RPMI7951 (cell line): ENCODE results near the gene NCF1. TPM values are rescaled to one million over a fixed set of nuclear protein-coding genes. Genes with fewer than 3 reads are reported as not detected.
A peak's percentile ranks its signal among the peaks of the same experiment; 100 is the strongest.
"Not testable (repeated sequence)": the region's sequence is repeated elsewhere in the genome, so short reads cannot be mapped to it uniquely, and the experiment has no call there.

Experiments used
- DNase-seq: peaks from one replicate; pipeline ENCODE4 v3.0.0-alpha.2; 2012; ENCODE audit warnings: low read depth
- total RNA-seq: library from RNA; depleted of rRNA; stranded (reverse); fragments of >200 nt; shearing (Covaris generic); gene quantifications from 2 replicates; pipeline ENCODE4 v1.2.3, GENCODE V29; 2014; rRNA removed

NCF1 gene
- total RNA-seq, 1 experiment from 2014 or later: not detected

- DNase-seq: peak; percentile 81
These were observed 14.7 kb downstream of the NCF1 start for GRCh38 chr7:74788369-74789150.

DNA sequence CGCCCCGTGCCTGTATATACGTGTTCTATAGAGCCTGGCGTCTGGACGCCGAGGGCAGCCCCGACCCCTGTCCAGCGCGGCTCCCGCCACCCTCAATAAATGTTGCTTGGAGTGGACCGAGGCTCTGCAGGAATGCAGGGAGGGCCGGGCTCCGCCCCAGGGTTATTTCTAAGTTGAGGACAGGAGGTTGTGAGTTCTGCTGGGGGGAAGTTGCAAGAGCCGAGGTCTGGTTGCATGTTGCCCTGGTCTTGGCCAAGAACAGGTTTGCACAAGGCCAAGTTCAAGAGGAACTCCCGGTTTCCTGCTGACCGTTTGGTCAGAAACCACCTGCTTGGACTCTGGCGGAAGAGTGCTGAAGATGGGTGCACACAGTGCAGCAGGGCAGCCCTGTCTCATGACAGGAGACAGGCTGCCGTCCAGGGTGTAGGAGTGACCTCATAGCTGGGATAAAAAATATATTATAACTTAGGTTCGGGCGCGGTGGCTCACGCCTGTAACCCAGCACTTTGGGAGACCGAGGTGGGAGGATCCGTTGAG is 15.5 kb downstream of the NCF1 start:
- not testable (repeated sequence) for DNase-seq

DNA sequence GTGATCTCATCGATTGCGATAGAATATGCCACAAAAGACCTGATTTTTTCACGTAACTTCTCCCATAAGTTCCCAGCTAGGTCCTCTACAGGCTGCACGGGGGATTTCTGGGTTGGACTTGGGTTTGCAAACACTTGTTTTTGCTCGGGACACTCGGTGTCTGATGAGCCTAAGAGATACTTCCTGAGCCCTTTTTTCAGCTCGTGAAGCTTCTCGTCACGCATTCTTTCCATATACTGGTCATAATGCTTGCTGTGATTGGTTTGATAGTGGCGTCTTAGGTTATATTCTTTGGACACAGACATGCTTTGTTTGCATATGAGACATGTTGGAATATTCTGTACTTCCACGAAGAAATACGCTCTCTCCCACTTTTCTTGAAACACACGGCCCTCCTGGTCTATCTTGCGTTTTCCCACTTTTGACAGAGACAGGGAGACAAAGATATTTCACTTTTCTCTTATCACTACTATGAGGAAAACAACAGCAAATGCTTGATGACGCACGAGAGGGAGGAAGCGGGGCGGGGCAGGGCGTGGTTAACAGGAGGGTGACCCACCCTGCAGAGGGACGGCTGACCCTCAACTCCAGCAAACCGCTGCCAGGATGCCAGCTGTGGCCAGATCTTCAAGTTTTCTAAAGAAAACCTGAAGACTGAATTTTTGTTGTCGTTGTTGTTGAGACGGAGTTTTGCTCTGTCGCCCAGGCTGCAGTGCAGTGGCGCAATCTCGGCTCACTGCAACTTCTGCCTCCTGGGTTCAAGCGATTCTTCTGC is 24.2 kb downstream of the NCF1 start:
- DNase-seq: not testable (repeated sequence)

- DNase-seq: not testable (repeated sequence)
These were observed 24.8 kb downstream of the NCF1 start for GRCh38 chr7:74798644-74799043.

DNA sequence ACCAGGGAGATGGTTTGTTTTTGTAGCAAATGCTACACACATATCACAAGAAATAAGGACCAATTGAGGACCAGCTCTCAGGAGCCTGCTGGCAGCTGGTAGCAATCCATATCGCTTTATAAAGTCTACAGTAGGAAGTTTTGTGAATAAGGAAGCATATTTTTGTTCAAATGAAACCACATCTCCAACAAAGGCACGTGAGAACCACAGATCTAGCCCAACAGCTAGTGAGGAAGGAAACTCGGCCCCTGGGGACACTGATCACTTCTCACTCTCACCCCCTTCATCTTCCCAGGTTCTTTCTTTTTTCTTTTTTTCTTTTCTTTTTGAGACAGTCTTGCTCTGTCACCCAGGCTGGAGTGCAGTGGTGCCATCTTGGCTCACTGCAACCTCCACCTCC is 42.1 kb downstream of the NCF1 start:
- not testable (repeated sequence) for DNase-seq

GRCh38 chr7:74820146-74820805 is 46.5 kb downstream of the NCF1 start:
- DNase-seq: not testable (repeated sequence)

GRCh38 chr7:74821259-74821658 is 47.4 kb downstream of the NCF1 start:
- DNase-seq: not testable (repeated sequence)

DNA sequence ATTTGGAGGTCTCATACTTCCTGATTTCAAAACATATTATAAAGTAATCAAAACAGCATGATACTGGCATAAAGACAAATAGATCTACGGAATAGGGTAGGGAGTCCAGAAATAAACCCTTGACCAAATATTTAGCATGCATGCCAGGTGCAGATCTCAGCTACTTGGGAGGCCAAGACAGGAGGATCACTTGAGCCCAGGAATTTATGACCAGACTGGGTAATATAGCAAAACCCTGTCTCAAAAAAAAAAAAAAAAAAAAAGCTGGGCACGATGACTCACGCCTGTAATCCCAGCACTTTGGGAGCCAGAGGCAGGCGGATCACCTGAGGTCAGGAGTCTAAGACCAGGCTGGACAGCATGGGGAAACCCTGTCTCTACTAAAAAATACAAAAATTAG is 56.1 kb downstream of the NCF1 start:
- DNase-seq: not testable (repeated sequence)

DNA sequence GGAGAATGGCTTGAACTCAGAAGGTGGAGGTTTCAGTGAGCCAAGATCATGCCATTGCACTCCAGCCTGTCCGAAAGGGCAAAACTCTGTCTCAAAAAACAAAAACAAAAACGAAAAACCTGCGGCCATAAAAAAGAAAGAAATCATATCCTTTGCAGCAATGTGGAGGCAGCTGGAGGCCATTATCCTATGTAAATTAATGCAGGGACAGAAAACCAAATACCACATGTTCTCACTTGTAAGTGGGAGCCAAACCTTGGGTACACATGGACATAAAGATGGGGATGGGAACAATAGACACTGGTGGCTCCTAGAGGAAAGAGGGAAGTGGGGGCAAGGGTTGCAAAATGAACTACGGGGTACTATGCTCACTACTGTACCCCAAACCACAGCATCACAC is 56.6 kb downstream of the NCF1 start:
- DNase-seq: not testable (repeated sequence)

Other genes starting within 250 kb of the NCF1 start
- 94.8 and 99.7 TPM in 2 replicates for gene GTF2I, start 116.3 kb upstream of the NCF1 start, total RNA-seq
- gene GTF2IRD2, start 77.6 kb downstream of the NCF1 start, total RNA-seq: 11.3 and 29.0 TPM in 2 replicates
- gene CASTOR2, start 190.7 kb downstream of the NCF1 start, total RNA-seq: 2.3 and 7.4 TPM in 2 replicates